Hepatocyte (in vitro differentiated cells): ENCODE measurements around the gene MAP3K20. TPM values are rescaled to one million over a fixed set of nuclear protein-coding genes. Genes with fewer than 3 reads are reported as not detected.

ENCODE experiments used
- DNase-seq: peaks from one replicate; pipeline ENCODE4 v3.0.0-alpha.2; 2016; ENCODE audit warnings: low spot score
- H2AFZ ChIP-seq: fragments of 200-600 bp; sonication (generic); 2 replicates; pipeline ENCODE4 v1.6.0; 2016; ENCODE audit warnings: antibody characterized with exemption, mild to moderate bottlenecking
- H3K27ac ChIP-seq: fragments of 200-600 bp; sonication (generic); 2 replicates; pipeline ENCODE4 v1.5.1; 2016; ENCODE audit warnings: mild to moderate bottlenecking
- H3K27me3 ChIP-seq: fragments of 200-600 bp; sonication (generic); 2 replicates; pipeline ENCODE4 v1.6.1; 2016
- H3K36me3 ChIP-seq: fragments of 200-600 bp; sonication (generic); replicated peaks from 2 replicates; pipeline ENCODE4 v1.5.1; 2016; ENCODE audit warnings: low read depth; ENCODE audit not compliant: insufficient read depth
- H3K4me1 ChIP-seq: fragments of 200-600 bp; sonication (generic); 2 replicates; pipeline ENCODE4 v1.5.1; 2016; ENCODE audit warnings: mild to moderate bottlenecking, moderate library complexity; ENCODE audit not compliant: insufficient read depth
- H3K4me2 ChIP-seq: fragments of 200-600 bp; sonication (generic); 2 replicates; pipeline ENCODE4 v1.6.0; 2016
- H3K4me3 ChIP-seq: fragments of 200-600 bp; sonication (generic); 2 replicates; pipeline ENCODE4 v1.5.1; 2016; ENCODE audit warnings: mild to moderate bottlenecking
- H3K79me2 ChIP-seq: fragments of 200-600 bp; sonication (generic); 2 replicates; pipeline ENCODE4 v1.6.0; 2017; ENCODE audit warnings: mild to moderate bottlenecking
- H3K9me2 ChIP-seq: fragments of 200-600 bp; sonication (generic); replicated peaks from 2 replicates; pipeline ENCODE4 v1.6.0; 2017; ENCODE audit warnings: mild to moderate bottlenecking; ENCODE audit not compliant: insufficient read depth
- H3K9me3 ChIP-seq: fragments of 200-600 bp; sonication (generic); 2 replicates; pipeline ENCODE4 v1.5.1; 2016; ENCODE audit warnings: low read depth, mild to moderate bottlenecking
- H4K20me1 ChIP-seq: fragments of 200-600 bp; sonication (generic); 2 replicates; pipeline ENCODE4 v1.6.0; 2016; ENCODE audit warnings: mild to moderate bottlenecking; ENCODE audit not compliant: insufficient read depth, poor library complexity, severe bottlenecking
- CTCF ChIP-seq: fragments of 200-600 bp; sonication (generic); IDR thresholded peaks from 2 replicates; pipeline ENCODE4 v1.5.1; 2016; ENCODE audit warnings: antibody characterized with exemption, mild to moderate bottlenecking; ENCODE audit not compliant: poor library complexity
- EZH2 ChIP-seq: fragments of 200-600 bp; sonication (generic); IDR thresholded peaks from 2 replicates; pipeline ENCODE4 v1.6.1; 2016; ENCODE audit warnings: antibody characterized with exemption, mild to moderate bottlenecking, borderline replicate concordance
- EZH2phosphoT487 ChIP-seq: fragments of 200-600 bp; sonication (generic); IDR thresholded peaks from one replicate; pipeline ENCODE4 v1.6.1; 2018; ENCODE audit warnings: antibody characterized with exemption, mild to moderate bottlenecking, low read depth, moderate library complexity; ENCODE audit not compliant: unreplicated experiment, severe bottlenecking
- WGBS: methylation state at CpG from one replicate; pipeline ENCODE4 v1.1.6; 2016; ENCODE audit warnings: low lambda C conversion rate; ENCODE audit errors: missing lambda C conversion rate; 5-methylcytosine and 5-hydroxymethylcytosine counted together
- polyA plus RNA-seq: library from polyadenylated mRNA; unstranded; fragments of >200 nt; fragmentation: Nextera tagmentation; extraction: Ambion mirVana; gene quantifications from 2 replicates; pipeline ENCODE4 v1.2.1, GENCODE V29; 2016
- total RNA-seq: library from RNA; depleted of rRNA; stranded (reverse); fragments of >200 nt; gene quantifications from 2 replicates; pipeline ENCODE4 v1.2.3, GENCODE V29; 2014

The MAP3K20 gene
- total and polyA plus RNA-seq, 2 experiments from 2014 or later = 16.5 to 23.3 TPM

- Histone ChIP-seq H3K4me3 (no peak overlapping the region), H3K9me2 (no peaks in the 10 kb centered on the region), H3K4me2 (no peak overlapping the region), H2AFZ (no peak overlapping the region), H3K4me1 (peaks cover 23% of the 10 kb centered on the region), H3K36me3 (no peaks in the 10 kb centered on the region), H3K9me3 (no peaks in the 10 kb centered on the region), H3K27me3 (no peaks in the 10 kb centered on the region), H4K20me1 (no peaks in the 10 kb centered on the region), H3K79me2 (no peaks in the 10 kb centered on the region), H3K27ac (no peak overlapping the region)
- DNase-seq = no peak
- 100% methylated on average over 5 of the region's 5 CpGs for WGBS
- TF ChIP-seq EZH2 (no peak), EZH2phosphoT487 (no peak), CTCF (no peak)
Measured at GRCh38 chr2:173214213-173214612, 138.6 kb downstream of the MAP3K20 start.

- DNase-seq = no peak
- WGBS = 97% methylated on average over 4 of the region's 4 CpGs
- no peaks in the 10 kb centered on the region for H3K36me3 ChIP-seq
Measured at GRCh38 chr2:173215316-173215715, 139.7 kb downstream of the MAP3K20 start.

GRCh38 chr2:173216051-173216450 is 140.4 kb downstream of the MAP3K20 start:
- WGBS = 96% methylated on average over 1 of the region's 1 CpG
- Histone ChIP-seq H3K27ac (no peak overlapping the region), H3K4me1 (peaks cover 19% of the 10 kb centered on the region), H2AFZ (no peak overlapping the region), H3K4me2 (no peak overlapping the region), H3K27me3 (no peaks in the 10 kb centered on the region), H3K9me2 (no peaks in the 10 kb centered on the region), H3K9me3 (no peaks in the 10 kb centered on the region), H3K79me2 (no peaks in the 10 kb centered on the region), H4K20me1 (no peaks in the 10 kb centered on the region), H3K36me3 (no peaks in the 10 kb centered on the region), H3K4me3 (no peak overlapping the region)
- TF ChIP-seq CTCF = no peak
- no peak for TF ChIP-seq EZH2
- no peak for TF ChIP-seq EZH2phosphoT487
- DNase-seq = no peak

More at GRCh38 chr2:173215316-173215715, 139.7 kb downstream of the MAP3K20 start:
- no peaks in the 10 kb centered on the region for H3K9me3 ChIP-seq
- H3K27ac ChIP-seq = no peak overlapping the region
- H2AFZ ChIP-seq = no peak overlapping the region
- no peaks in the 10 kb centered on the region for H4K20me1 ChIP-seq
- H3K9me2 ChIP-seq = no peaks in the 10 kb centered on the region
- H3K4me2 ChIP-seq = no peak overlapping the region
- peaks cover 23% of the 10 kb centered on the region for H3K4me1 ChIP-seq
- H3K27me3 ChIP-seq = no peaks in the 10 kb centered on the region
- H3K79me2 ChIP-seq = no peaks in the 10 kb centered on the region
- TF ChIP-seq EZH2 (no peak), EZH2phosphoT487 (no peak), CTCF (no peak)
- H3K4me3 ChIP-seq = no peak overlapping the region

- H3K9me3 ChIP-seq = no peaks in the 10 kb centered on the region
Measured at GRCh38 chr2:173216668-173217067, 141.0 kb downstream of the MAP3K20 start.

More at GRCh38 chr2:173216668-173217067, 141.0 kb downstream of the MAP3K20 start:
- H3K27me3 ChIP-seq = no peaks in the 10 kb centered on the region
- no peaks in the 10 kb centered on the region for H3K36me3 ChIP-seq
- no peak for DNase-seq
- TF ChIP-seq CTCF = no peak
- TF ChIP-seq EZH2 = no peak
- TF ChIP-seq EZH2phosphoT487 = no peak
- no peak overlapping the region for H2AFZ ChIP-seq
- WGBS = 100% methylated on average over 2 of the region's 2 CpGs
- H3K4me3 ChIP-seq = no peak overlapping the region
- no peaks in the 10 kb centered on the region for H3K9me2 ChIP-seq
- no peaks in the 10 kb centered on the region for H3K79me2 ChIP-seq
- H4K20me1 ChIP-seq = no peaks in the 10 kb centered on the region
- no peak overlapping the region for H3K27ac ChIP-seq
- H3K4me1 ChIP-seq = peaks cover 16% of the 10 kb centered on the region
- no peak overlapping the region for H3K4me2 ChIP-seq
